ENCODE results near the gene BACH1. TPM values are rescaled to one million over a fixed set of nuclear protein-coding genes. Genes with fewer than 3 reads are reported as not detected.

BACH1 gene
- total and polyA plus RNA-seq, 8 donors = 33.3 to 117 (median 39.5) TPM

- intact Hi-C loops (cut with DNase I) = no loop called here
- DNase-seq = no peak
- no peaks in the 10 kb centered on the region for H3K36me3 ChIP-seq
- no peak overlapping the region for H3K4me3 ChIP-seq
- no peak for ATAC-seq
- H3K4me1 ChIP-seq = peaks cover 5 to 44% of the 10 kb centered on the region in 2 donors
- no peak overlapping the region for H3K27ac ChIP-seq
- TF ChIP-seq CTCF (IDR thresholded peaks at IDR 0.05) = no peak
- H3K9me3 ChIP-seq = no peaks in the 10 kb centered on the region
- no peaks in the 10 kb centered on the region for H3K27me3 ChIP-seq
Measured at GRCh38 chr21:29290240-29290639, 8.5 kb upstream of the BACH1 start.

- intact Hi-C loops (cut with DNase I) = no loop called here
- Histone ChIP-seq H3K4me3 (no peak overlapping the region), H3K9me3 (no peaks in the 10 kb centered on the region), H3K27ac (no peak overlapping the region), H3K27me3 (no peaks in the 10 kb centered on the region), H3K4me1 (peaks cover 0 to 31% of the 10 kb centered on the region in 2 donors), H3K36me3 (no peaks in the 10 kb centered on the region)
- DNase-seq (no peak), ATAC-seq (no peak)
- TF ChIP-seq CTCF (IDR thresholded peaks at IDR 0.05) = no peak
Measured at GRCh38 chr21:29293495-29293894, 5.2 kb upstream of the BACH1 start.

GRCh38 chr21:29295066-29295650 lies 3.6 kb upstream of the BACH1 start:
- H3K36me3 ChIP-seq = no peaks in the 10 kb centered on the region
- no peak for ATAC-seq
- peaks cover 0 to 20% of the 10 kb centered on the region in 2 donors for H3K4me1 ChIP-seq
- no peak overlapping the region for H3K27ac ChIP-seq
- H3K4me3 ChIP-seq = no peak overlapping the region
- intact Hi-C loops (cut with DNase I) = no loop called here
- no peak for TF ChIP-seq CTCF (IDR thresholded peaks at IDR 0.05)
- H3K27me3 ChIP-seq = no peaks in the 10 kb centered on the region
- no peak for DNase-seq
- no peaks in the 10 kb centered on the region for H3K9me3 ChIP-seq

GRCh38 chr21:29296446-29296845 lies 2.3 kb upstream of the BACH1 start:
- Histone ChIP-seq H3K4me3 (no peak overlapping the region), H3K4me1 (peaks cover 12 to 33% of the 10 kb centered on the region in 2 donors), H3K27me3 (no peaks in the 10 kb centered on the region), H3K9me3 (no peaks in the 10 kb centered on the region), H3K27ac (no peak overlapping the region), H3K36me3 (no peaks in the 10 kb centered on the region)
- no peak for DNase-seq
- ATAC-seq = no peak
- intact Hi-C loops (cut with DNase I) = no loop called here
- TF ChIP-seq CTCF (IDR thresholded peaks at IDR 0.05) = no peak

- H3K27ac ChIP-seq = peak overlapping the region; percentile 94 to 99
- H3K4me1 ChIP-seq = peaks cover 25 to 45% of the 10 kb centered on the region in 2 donors
- no peak for ATAC-seq
- peak in 1 of 4 donors; percentile 73 for DNase-seq
- H3K9me3 ChIP-seq = no peaks in the 10 kb centered on the region
- intact Hi-C loops (cut with DNase I) = no loop called here
- TF ChIP-seq CTCF (IDR thresholded peaks at IDR 0.05) = no peak
- H3K4me3 ChIP-seq = peak overlapping the region; percentile 57 to 76
- H3K36me3 ChIP-seq = no peaks in the 10 kb centered on the region
- H3K27me3 ChIP-seq = no peaks in the 10 kb centered on the region
Measured at GRCh38 chr21:29297483-29298347, 1.0 kb upstream of the BACH1 start.

All from left lung (tissue), 10 donors.